A375 (cell line): ENCODE data around the gene C2orf49. TPM values are rescaled to one million over a fixed set of nuclear protein-coding genes. Genes with fewer than 3 reads are reported as not detected.

Experiments
- total RNA-seq: library from RNA; depleted of rRNA; stranded (reverse); fragments of >200 nt; shearing (Covaris generic); gene quantifications from 2 replicates; pipeline ENCODE4 v1.2.3, GENCODE V29; 2014; rRNA removed

C2orf49 gene
- 9.1 and 13.8 TPM in 2 replicates for total RNA-seq

DNA sequence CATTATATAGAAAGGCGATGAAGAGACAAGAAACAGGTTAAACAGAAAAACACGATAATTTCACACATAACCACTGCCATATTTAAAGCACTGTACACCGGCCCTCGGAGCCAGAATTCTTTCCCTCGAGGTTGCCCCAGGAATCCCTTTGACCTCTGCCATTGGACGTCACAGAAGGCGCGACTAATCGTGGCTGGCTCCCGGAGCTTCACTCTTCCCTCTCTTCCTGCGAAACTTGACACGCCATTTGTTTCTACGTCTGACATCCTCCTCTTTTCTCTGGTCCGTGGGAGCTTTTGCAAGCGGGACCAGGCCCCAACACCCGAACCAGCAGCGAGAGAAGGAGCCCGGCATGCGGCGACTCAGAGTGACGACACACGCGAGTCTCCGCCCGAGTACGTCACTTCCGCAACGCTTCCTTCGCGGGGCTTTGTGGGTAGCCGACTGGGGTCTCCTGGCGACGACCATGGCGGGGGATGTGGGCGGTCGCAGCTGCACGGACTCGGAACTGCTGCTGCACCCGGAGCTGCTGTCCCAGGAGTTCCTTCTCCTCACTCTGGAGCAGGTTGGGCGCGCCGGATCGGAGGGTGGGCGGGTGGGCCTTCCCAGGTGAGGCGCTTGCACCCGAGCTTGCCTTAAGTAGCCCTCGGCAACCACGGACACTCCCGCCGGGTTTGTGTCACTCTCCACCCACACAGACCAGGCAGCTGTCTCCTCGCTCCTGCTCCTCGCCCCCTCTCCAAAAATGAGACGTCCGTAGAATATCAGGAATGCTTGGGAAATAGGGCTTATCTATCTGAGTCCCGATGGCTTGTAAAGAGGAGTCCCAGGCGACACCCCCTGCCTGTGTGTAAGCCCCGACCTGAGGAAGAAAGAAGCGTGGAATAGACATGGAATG is at the start of gene C2orf49:
C2orf49 (plus strand) TSS at position 419 of the 898 bp plus-strand sequence; CDS start at position 467, 48 bp downstream.

DNA sequence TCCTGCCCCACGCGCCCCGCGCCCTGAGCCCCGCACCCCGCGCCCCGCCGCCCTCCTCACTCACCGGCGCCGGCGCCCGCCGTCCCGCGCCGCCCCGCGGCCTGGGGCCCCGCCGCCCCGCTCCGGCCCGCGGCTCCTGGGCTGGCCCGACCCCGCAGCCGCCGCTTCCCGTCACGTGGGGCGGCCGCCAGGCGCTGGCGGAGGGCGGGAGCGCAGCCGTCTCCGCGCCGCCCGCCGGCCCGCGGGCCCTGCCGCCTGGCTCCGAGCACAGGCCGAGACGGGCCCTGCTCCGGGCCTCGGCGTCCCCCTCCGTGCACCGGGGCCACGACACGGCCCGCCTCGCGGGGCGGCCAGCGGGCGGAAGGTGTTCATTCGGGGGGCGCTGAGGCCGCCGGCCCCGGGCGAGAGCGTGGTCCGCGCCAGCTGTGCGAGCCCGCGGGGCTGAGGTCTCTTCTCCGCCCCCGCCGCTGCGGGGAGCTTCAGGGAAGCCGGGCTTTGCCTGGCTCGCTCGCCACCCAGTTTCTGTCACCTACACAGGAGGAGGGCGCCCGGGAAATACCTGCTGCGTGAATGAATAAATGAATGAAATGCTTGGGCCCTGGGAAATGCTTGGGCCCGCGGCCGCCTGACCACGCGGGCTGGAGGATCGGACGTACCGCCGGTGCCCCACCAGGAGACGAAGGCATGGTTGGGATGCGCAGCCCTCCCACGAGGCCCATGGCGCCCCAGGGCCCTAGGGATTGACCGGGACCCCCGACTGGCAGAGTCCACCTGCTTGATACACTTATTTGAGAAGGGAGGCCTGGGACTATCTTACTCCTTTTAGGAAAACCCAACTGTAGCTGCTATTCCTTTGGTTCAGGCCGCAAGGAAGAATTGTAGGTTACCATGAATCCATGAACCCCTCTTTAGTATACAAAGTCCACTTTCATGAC is 7.5 kb upstream of the C2orf49 start, which contains the start of gene TGFBRAP1:
TGFBRAP1 (minus strand) TSS at position 175 of the 935 bp plus-strand sequence. CDS start 21,434 bp downstream, outside the sequence.

DNA sequence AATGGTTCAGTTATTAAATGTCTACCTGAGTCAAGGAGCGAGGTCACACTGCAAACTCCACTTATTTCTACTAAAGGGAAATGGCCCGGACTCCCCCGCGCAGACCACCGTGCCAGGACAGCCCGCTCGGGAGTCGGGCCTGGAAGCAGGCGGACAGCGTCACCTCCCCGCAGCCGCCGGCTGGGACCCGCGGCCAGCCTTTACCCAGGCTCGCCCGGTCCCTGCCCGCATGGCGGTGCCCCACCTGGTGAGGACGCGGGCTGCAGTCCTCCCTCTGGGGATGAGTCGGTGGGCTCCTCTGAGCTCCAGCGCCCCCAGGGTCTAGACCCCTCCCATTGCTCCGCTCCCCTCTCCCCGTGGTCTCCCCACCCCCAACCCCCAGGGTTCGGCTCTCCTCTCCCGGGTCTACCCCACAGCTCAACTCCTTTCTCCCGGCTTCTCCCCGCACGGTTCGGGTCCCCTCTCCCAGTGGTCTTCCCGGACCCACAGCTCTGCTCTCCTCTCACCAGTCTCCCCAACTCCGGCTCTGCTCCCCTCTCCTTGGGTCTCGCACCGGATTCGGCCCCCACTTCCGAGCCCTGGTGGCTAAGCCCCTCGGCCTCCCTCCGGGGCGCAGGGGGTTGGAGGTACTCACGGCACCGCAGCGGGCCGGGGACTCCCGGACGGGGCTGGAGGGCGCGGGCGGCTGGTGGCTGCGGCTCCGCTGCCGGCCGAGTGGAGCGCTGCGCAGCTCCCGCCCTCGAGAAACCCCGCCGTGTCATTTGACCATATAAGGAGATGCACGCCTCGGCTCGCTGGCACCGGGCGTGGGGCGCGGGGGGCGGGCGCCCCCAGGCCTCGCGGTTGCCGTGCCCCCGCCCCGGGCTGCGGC is 61.2 kb downstream of the C2orf49 start, which contains the start of gene FHL2:
FHL2 (minus strand) TSS at position 716 of the 871 bp plus-strand sequence. CDS start 12,535 bp downstream, outside the sequence.

Other genes with a start within 250 kb of the C2orf49 start
- not detected in 2 replicates for gene GPR45, start 95.8 kb upstream of the C2orf49 start, total RNA-seq
- 12.2 and 17.3 TPM in 2 replicates for gene TGFBRAP1, start 7.8 kb upstream of the C2orf49 start, total RNA-seq
- 49.4 and 56.7 TPM in 2 replicates for gene FHL2, start 61.5 kb downstream of the C2orf49 start, total RNA-seq